HG03521 (cell line): Measurements from ENCODE around the gene DNAJC12.
"Not testable (repeated sequence)": the region's sequence is repeated elsewhere in the genome, so short reads cannot be mapped to it uniquely, and the experiment has no call there.

Experiments
- ATAC-seq: cut with Tn5 transposase; IDR thresholded peaks from one replicate; pipeline ENCODE4 v1.9.1; 2021; ENCODE audit warnings: mild to moderate bottlenecking, moderate library complexity; ENCODE audit not compliant: unreplicated experiment

DNAJC12 gene

DNA sequence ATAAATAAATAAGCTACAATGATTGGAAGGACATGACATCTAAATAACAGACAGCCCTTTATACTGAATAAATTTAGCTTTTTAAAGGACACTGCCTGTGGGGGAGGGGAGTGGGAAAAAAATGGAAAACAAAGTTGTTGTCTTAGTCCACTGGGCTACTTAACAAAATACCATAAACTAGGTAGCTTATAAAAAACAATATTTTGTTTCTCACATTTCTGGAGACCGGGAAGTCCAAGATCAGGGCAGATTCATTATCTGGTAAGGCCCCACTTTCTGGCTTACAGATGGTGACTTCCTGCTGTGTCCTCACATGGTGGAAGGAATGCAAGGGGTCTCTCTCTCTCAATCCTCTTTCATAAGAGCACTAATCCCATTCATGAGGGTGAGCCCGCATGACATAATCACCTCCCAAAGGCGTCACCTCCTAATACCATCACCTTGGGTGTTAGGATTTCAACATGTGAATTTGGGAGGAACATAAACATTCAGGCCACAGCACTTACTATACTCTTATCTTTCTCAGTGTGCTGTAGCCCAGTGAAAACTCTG lies 43.0 kb downstream of the DNAJC12 start:
- ATAC-seq: no peak

DNA sequence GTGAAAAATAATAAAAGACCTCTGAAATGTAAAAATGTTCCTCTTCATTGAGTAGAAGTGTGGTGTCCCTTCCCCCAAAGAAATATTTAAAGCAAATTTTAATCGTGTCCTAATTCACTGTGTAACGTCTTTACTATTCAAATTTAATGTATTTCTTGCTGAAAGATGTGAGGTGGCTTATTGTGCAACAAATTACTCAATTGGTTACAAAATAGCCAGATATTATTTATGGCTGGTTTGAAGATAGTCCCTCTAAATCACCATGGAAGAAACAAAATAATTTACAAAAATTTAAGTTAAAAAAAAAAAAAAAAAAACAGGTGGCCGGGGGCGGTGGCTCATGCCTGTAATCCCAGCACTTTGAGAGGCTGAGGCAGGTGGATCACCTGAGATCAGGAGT lies 43.7 kb downstream of the DNAJC12 start:
- ATAC-seq: no peak

DNA sequence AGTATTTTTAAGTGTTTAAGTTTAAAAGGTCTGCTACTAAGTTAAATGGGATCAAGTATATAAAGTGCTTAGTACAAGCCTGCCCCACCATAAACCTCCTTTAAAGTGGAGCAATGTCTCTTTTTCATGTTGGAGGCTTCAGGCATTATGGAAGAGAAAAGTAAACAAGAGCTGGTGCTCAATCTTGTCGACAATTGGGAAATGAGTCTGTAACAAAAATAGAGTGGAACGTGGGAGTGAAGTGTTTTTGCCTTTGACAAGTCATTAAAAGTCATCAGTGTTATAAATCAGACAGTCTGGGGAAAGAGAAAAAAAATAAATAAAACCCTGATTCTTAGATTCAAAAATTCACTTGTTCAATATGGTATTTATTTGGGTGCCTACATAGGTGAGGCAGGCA lies 44.7 kb downstream of the DNAJC12 start:
- no peak for ATAC-seq

- no peak for ATAC-seq
These were observed 45.3 kb downstream of the DNAJC12 start for GRCh38 chr10:67792653-67793052.

DNA sequence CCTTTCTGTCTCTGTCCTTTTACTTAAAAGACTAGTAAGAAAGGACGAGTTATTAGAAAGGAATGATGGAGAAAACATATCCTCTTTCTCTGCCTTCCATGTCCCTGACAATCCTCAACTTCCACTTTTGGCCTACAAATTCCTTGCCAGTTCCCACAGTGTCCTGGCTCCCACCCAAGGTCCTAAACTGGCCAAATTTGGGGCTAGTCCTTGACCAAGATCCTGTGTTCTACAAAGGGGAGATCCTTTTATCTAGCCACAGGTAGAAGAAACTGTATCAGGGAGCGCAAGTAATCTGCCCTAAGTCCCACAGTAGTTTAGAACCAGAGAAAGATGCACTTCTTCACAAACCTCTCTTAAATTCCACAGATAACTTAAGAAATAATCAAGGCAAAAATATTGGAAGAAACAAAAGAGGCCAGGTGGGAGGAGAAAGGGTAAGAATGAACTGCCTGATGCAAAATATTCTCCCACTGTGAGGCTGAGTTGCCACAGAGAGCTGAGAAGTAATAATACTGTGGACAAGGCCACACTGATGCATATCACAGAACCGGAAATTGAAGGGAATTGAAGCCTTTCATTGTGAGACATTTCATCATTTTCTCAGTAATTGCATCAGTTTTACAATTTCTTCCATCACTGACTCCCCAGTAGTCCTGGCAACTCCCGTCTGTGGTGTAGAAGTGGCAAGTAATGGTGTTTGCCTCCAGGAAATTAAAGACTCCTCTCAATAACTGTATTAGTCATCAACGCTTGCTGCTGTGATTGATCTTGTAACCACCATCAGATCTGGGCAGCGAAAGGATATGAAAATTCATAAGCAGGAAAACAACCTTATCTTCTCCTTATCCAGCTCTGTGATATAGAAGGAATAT lies 47.2 kb downstream of the DNAJC12 start:
- no peak for ATAC-seq

DNA sequence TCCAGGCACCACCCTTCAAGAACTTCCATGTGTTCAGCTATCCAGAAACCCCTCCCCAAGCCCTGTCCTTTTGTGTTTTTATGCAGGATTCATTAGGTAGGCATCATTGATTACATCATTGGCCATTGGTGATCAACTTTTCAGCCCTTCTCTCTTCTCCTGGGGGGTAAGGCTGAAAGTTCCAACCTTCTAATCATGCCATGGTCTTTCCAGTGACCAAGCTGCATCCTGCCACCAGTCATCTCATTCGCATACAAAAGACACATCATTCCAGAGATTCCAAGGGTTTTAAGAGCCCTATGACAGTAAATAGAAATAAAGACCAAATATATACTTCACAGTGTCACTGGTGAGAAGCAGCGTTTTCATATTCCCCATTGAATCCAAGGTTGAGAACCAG lies 48.2 kb downstream of the DNAJC12 start:
- no peak for ATAC-seq

- peak; percentile 67 for ATAC-seq
These were observed 49.7 kb downstream of the DNAJC12 start for GRCh38 chr10:67788028-67788886.

GRCh38 chr10:67785098-67785497 lies 52.9 kb downstream of the DNAJC12 start:
- ATAC-seq: no peak

- no peak for ATAC-seq
These were observed 53.5 kb downstream of the DNAJC12 start for GRCh38 chr10:67784474-67784873.

DNA sequence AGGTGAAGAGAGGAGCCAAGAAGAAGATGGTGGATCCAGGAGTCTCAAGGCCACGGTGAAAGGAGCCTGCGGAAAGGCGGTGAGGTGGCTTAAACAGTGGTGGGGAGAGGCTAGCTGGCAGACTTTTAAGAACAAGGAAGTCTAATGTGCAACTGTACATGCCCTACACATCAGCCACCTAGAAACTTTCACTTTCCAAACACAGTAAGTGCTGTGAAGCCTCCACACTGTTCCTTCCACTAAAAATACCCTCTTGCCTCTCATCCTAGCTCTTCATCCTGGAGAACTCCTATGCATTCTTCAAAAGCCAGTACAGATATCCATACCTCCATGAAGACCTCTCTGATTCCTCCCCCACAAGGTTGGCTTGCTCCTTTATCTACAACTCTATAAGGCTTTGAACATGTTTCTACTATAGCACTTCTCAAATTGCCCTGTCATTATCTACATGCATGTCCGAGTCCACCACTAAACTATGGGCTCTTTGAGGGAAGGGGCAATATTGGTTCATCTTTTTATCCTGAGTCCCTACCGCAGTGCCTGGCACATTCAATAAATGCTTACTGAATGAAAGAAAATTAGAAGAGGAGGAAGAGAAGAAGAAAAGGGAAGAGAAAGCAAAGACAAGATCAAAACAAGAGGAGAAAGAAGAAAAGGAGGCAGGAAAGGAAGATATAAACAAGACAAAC lies 54.2 kb downstream of the DNAJC12 start:
- peak; percentile 27 for ATAC-seq

GRCh38 chr10:67782530-67782929 lies 55.5 kb downstream of the DNAJC12 start:
- ATAC-seq: no peak

DNA sequence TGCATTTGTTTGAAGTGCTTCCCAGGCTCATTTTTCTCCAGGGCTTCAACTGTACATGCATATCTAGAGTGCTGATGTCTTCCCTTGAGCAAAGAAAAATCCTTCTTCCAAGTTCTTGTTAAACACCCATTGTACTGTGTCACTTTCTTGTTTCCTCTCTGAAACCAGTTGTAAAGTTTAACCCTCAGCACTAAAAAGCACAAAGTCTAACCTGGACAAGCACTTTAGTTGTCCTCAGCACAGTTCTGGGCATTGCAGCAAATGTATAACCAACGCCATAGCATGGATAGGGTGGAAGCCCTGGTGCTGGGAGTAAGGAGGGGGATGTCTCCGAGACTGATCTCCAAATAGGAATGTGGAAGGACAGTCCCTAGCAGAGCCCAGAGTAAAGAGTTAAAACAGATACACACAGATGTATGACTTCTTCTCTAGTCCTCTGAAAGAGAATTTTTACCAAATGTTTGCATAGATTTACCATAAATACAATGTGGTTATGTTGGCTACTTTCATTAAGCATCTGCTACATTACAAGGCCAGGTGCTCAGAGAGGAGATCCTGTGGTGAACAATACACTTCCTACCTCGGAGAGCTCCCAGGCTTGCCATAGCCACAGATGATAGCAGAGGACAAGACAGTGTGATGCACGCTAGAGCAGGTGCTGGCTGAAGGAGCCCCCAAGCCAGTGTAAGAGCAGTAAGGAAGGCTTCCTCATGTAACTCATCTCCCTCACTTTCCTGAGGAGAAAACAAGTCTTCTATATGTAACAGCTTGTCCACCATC lies 57.0 kb downstream of the DNAJC12 start:
- ATAC-seq: peak; percentile 78

DNA sequence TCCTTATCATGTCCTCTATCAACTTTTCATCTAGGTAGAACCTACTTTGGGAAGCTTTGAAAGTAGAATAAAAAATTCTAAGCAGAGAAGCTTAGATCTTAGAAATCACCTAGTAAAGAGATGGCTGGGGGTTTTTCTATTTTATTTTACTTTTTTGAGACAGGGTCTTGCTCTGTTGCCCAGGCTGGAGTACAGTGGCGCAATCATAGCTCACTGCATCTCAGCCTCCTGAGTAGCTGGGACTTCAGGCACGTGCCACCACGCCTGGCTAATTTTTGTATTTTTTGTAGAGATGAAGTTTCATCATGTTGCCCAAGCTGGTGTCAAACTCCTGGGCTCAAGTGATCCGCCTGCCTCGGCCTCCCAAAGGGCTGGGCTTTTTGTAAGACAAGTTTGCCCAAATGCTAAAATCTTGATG lies 57.8 kb downstream of the DNAJC12 start:
- ATAC-seq: not testable (repeated sequence)

GRCh38 chr10:67779465-67780203 lies 58.4 kb downstream of the DNAJC12 start:
- ATAC-seq: no peak

DNA sequence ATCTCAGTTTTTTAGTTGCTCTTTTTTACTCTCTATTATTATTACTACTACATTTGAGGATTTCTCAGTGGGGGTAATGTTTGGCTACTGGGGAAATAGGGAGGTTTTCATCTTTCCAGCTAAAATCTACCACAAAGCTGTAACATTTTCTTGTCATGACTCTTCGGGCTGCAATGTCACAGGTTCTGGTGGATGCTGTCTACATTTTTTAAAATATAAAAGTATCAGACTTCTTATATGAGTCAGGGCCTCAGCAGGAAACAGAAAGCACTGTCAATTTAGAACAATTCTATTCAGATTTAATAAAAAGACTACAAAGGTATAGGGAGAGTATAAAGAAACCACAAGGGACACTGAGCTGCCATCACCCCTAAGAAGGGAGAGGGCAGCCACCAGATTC lies 61.6 kb downstream of the DNAJC12 start:
- no peak for ATAC-seq

- ATAC-seq: no peak
These were observed 62.7 kb downstream of the DNAJC12 start for GRCh38 chr10:67775279-67775678.

- ATAC-seq: peak; percentile 93
These were observed 65.0 kb downstream of the DNAJC12 start for GRCh38 chr10:67772894-67773511.

DNA sequence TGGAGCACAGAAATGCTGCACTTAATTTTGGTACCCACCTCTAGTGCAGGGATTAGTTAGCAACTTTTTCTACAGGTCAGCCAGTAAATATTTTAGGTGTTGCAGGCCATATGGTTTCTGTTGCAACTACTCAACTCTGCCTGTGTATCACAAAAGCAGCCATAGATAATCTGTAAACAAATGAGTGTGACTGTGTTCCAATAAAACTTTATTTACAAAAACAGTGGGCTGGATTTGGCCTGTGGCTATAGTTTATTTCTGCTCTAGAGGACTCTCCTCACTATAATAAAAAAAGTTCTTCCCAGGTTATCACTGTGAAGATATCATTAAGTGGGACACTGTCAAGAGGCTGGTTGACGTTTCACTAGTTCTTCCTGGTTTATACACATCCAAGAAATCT lies 65.8 kb downstream of the DNAJC12 start:
- ATAC-seq: no peak

- ATAC-seq: no peak
These were observed 66.8 kb downstream of the DNAJC12 start for GRCh38 chr10:67771200-67771599.
